IMR-90 (cell line): ENCODE results near the gene DNAJC12. TPM values are rescaled to one million over a fixed set of nuclear protein-coding genes. Genes with fewer than 3 reads are reported as not detected.

Experiments
- ATAC-seq: fragments of 200-7000 bp; cut with Tn5 transposase; 2 replicates; pipeline ENCODE4 v1.9.1; 2020; ENCODE audit warnings: low read depth, mild to moderate bottlenecking, moderate library complexity
- BruUV-seq: library from RNA; stranded (reverse); fragments of 400-500 nt; replicated peaks from 2 replicates; lab custom pipeline; 2021; lab: Mats Ljungman, UMichigan
- CTCF ChIA-PET: fragments of 300-600 bp; formaldehyde crosslinking; extraction: SDS; loops from one replicate; lab custom pipeline; 2021; ENCODE audit warnings: antibody characterized with exemption; lab: Yijun Ruan, JAX
- POLR2A ChIA-PET: fragments of 300-600 bp; sonication (Branson Sonifier 250); formaldehyde crosslinking; loops from one replicate; lab custom pipeline; 2022; ENCODE audit warnings: antibody characterized with exemption; ENCODE audit not compliant: unreplicated experiment; lab: Charles Lee
- DNase-seq: peaks from one replicate; pipeline ENCODE4 v3.0.0; 2013
- H2AFZ ChIP-seq: replicated peaks from 2 replicates; pipeline ENCODE3; 2013; ENCODE audit warnings: low read length, mild to moderate bottlenecking; ENCODE audit not compliant: poor library complexity
- H2AK5ac ChIP-seq: 2 replicates; pipeline ENCODE4 v1.6.1; 2013; ENCODE audit warnings: low read depth, low read length, inconsistent platforms
- H2AK9ac ChIP-seq: replicated peaks from 2 replicates; pipeline ENCODE3; 2013; ENCODE audit warnings: mild to moderate bottlenecking, low read depth, low read length, moderate library complexity; ENCODE audit not compliant: poor library complexity
- H2BK120ac ChIP-seq: 2 replicates; pipeline ENCODE4 v1.6.1; 2013; ENCODE audit warnings: low read depth, low read length, inconsistent platforms
- H2BK15ac ChIP-seq: 3 replicates; pipeline ENCODE4 v1.6.1; 2013; ENCODE audit warnings: low read depth, low read length, inconsistent platforms
- H2BK20ac ChIP-seq: 2 replicates; pipeline ENCODE4 v1.6.1; 2013; ENCODE audit warnings: low read depth, mild to moderate bottlenecking, inconsistent platforms, low read length, moderate library complexity
- H2BK5ac ChIP-seq: 2 replicates; pipeline ENCODE4 v1.6.1; 2013; ENCODE audit warnings: mild to moderate bottlenecking, low read depth, low read length, inconsistent platforms; ENCODE audit not compliant: poor library complexity, severe bottlenecking
- H3K14ac ChIP-seq: replicated peaks from 2 replicates; pipeline ENCODE4 v1.6.1; 2013; ENCODE audit warnings: low read depth, low read length, inconsistent platforms
- H3K18ac ChIP-seq: 2 replicates; pipeline ENCODE4 v1.6.1; 2013; ENCODE audit warnings: low read depth, low read length, control low read depth
- H3K23ac ChIP-seq: 2 replicates; pipeline ENCODE4 v1.6.1; 2013; ENCODE audit warnings: low read depth, low read length, inconsistent platforms
- H3K27ac ChIP-seq: 2 replicates; pipeline ENCODE4 v1.5.1; 2013; ENCODE audit warnings: mild to moderate bottlenecking, control low read depth, low read length; ENCODE audit not compliant: insufficient read depth
- H3K27me3 ChIP-seq: 2 replicates; pipeline ENCODE4 v1.6.1; 2013; ENCODE audit warnings: low read length; ENCODE audit not compliant: control insufficient read depth, insufficient read depth
- H3K36me3 ChIP-seq: 2 replicates; pipeline ENCODE4 v1.6.1; 2013; ENCODE audit warnings: low read length, mixed read lengths; ENCODE audit not compliant: control insufficient read depth, insufficient read depth
- H3K4ac ChIP-seq: 2 replicates; pipeline ENCODE4 v1.6.1; 2013; ENCODE audit warnings: low read depth, low read length, inconsistent platforms
- H3K4me1 ChIP-seq: 2 replicates; pipeline ENCODE4 v1.6.1; 2013; ENCODE audit warnings: low read length, mixed read lengths; ENCODE audit not compliant: control insufficient read depth, insufficient read depth
- H3K4me2 ChIP-seq: 2 replicates; pipeline ENCODE4 v1.6.1; 2013; ENCODE audit warnings: low read depth, mild to moderate bottlenecking, control low read depth, low read length, moderate library complexity
- H3K4me3 ChIP-seq: 2 replicates; pipeline ENCODE4 v1.5.1; 2013; ENCODE audit warnings: low read depth, mild to moderate bottlenecking, control low read depth, low read length, moderate library complexity; ENCODE audit not compliant: insufficient read depth
- H3K56ac ChIP-seq: 2 replicates; pipeline ENCODE4 v1.6.1; 2013; ENCODE audit warnings: low read length, inconsistent platforms; ENCODE audit not compliant: insufficient read depth; ENCODE audit errors: extremely low read depth
- H3K79me1 ChIP-seq, 2 experiments: 2 replicates each; pipeline ENCODE4 v1.6.1; 2013; ENCODE audit warnings: low read length in 2 of 2, inconsistent platforms in 1 of 2, low read depth in 1 of 2
- H3K9ac ChIP-seq: 2 replicates; pipeline ENCODE4 v1.6.1; 2013; ENCODE audit warnings: low read depth, low read length, control low read depth
- H3K9me1 ChIP-seq: 2 replicates; pipeline ENCODE4 v1.6.1; 2013; ENCODE audit warnings: low read length, inconsistent platforms; ENCODE audit not compliant: insufficient read depth
- H3K9me3 ChIP-seq: 2 replicates; pipeline ENCODE4 v1.6.1; 2013; ENCODE audit warnings: low read length; ENCODE audit not compliant: control insufficient read depth, insufficient read depth
- H4K20me1 ChIP-seq: 2 replicates; pipeline ENCODE4 v1.6.1; 2013; ENCODE audit warnings: low read length, inconsistent platforms; ENCODE audit not compliant: insufficient read depth
- H4K5ac ChIP-seq: 2 replicates; pipeline ENCODE4 v1.6.1; 2013; ENCODE audit warnings: mild to moderate bottlenecking, low read depth, low read length, control low read depth
- H4K8ac ChIP-seq, 2 experiments: 2 replicates each; pipeline ENCODE4 v1.6.1; 2013; ENCODE audit warnings: low read depth in 2 of 2, low read length in 2 of 2, control low read depth in 1 of 2, inconsistent platforms in 1 of 2
- H4K91ac ChIP-seq: 2 replicates; pipeline ENCODE4 v1.6.1; 2013; ENCODE audit warnings: low read depth, low read length, inconsistent platforms; ENCODE audit not compliant: insufficient read depth
- CHD1 ChIP-seq: IDR thresholded peaks from 2 replicates; pipeline ENCODE4 v1.6.1; 2012; ENCODE audit warnings: low read depth, low read length, improper control_type of control experiment
- CTCF ChIP-seq: conservative IDR thresholded peaks from 2 replicates; pipeline ENCODE4 v1.5.1; 2012; ENCODE audit warnings: mild to moderate bottlenecking, low read depth, low read length, improper control_type of control experiment
- RAD21 ChIP-seq: IDR thresholded peaks from 2 replicates; pipeline ENCODE4 v1.6.1; 2012; ENCODE audit warnings: low read length, improper control_type of control experiment
- SMC3 ChIP-seq: fragments of 150-350 bp; IDR thresholded peaks from 2 replicates; pipeline ENCODE4 v1.6.1; 2016; ENCODE audit warnings: low read depth, mild to moderate bottlenecking, antibody characterized with exemption, low read length, moderate library complexity
- WGBS, 2 experiments: methylation state at CpG; one replicate each; pipeline versions ENCODE4 v1.1.5 to v1.1.7; 2013; ENCODE audit warnings: missing lambda C conversion rate in 2 of 2; ENCODE audit not compliant: insufficient read length in 1 of 2; ENCODE audit errors: extremely low coverage in 2 of 2; 5-methylcytosine and 5-hydroxymethylcytosine counted together
- dilution Hi-C: fragments of 300-500 bp; cut with HindIII; formaldehyde crosslinking; loops from one replicate; pipeline ENCODE4 v1.14.3; 2018; ENCODE audit warnings: low sequenced_read_pairs; ENCODE audit not compliant: unreplicated experiment
- in situ Hi-C: fragments of 300-500 bp; cut with MboI; formaldehyde crosslinking; loops from 3 replicates; pipeline ENCODE4 v1.14.3; 2019; ENCODE audit warnings: low sequenced_read_pairs, inconsistent platforms, mixed read lengths
- intact Hi-C: fragments of 100-400 bp; cut with micrococcal nuclease; formaldehyde crosslinking; loops from 2 replicates; pipeline ENCODE4 v1.10.0; 2022
- polyA plus RNA-seq, 3 experiments: library from polyadenylated mRNA; depleted of rRNA; stranded (reverse); fragments of >200 nt; gene quantifications; 2 replicates each; pipeline ENCODE4 v1.2.3, GENCODE V29; 2012; ENCODE audit warnings: low replicate concordance in 1 of 3
- total RNA-seq: library from RNA; depleted of rRNA; stranded (reverse); fragments of >200 nt; gene quantifications from 2 replicates; pipeline ENCODE4 v1.2.3, GENCODE V29; 2012

Gene DNAJC12
- total and polyA plus RNA-seq, 2 of the 4 experiments (the other 2 are of a cell fraction): 2.3 to 2.9 TPM

- no peak for DNase-seq
- BruUV-seq: no TSS peak
- ChIA-PET CTCF (interaction anchor here (0.5 to 2.0 kb wide), 12 partner anchors 9 to 1945 kb away, joined by 3 to 9 read pairs (median 3); no protein-coding TSS in a partner anchor), POLR2A (no interaction called here)
- peak; percentile 27; the same call in 1 of the 2 replicates for ATAC-seq
- no peak overlapping the region for H2BK5ac ChIP-seq
- no peak overlapping the region for H4K5ac ChIP-seq
- TF ChIP-seq SMC3 (peak; percentile 20; the same call in 1 of the 2 replicates), CHD1 (no peak), RAD21 (peak; percentile 51), CTCF (peak; percentile 43)
- peaks cover 2% of the 10 kb centered on the region; the same call in 1 of the 2 replicates for H3K4me1 ChIP-seq
- 32% methylated on average over 3 of the region's 15 CpGs; no CpG with 5 or more reads in 1 of the 2 experiments for WGBS, 2 experiments
- H2BK15ac ChIP-seq: no peak overlapping the region
- no peak overlapping the region for H3K18ac ChIP-seq
- dilution Hi-C loops (no loop called here), intact Hi-C loops (loop anchor here (10.0 kb wide), 1 partner anchor 1603 kb away; no protein-coding TSS in a partner anchor), in situ Hi-C loops (loop anchor here (10.0 kb wide), 1 partner anchor 263 kb away; no protein-coding TSS in a partner anchor)
- no peaks in the 10 kb centered on the region for H3K36me3 ChIP-seq
- no peaks in the 10 kb centered on the region for H4K20me1 ChIP-seq
- H3K9ac ChIP-seq: no peak overlapping the region
- H4K91ac ChIP-seq: no peak overlapping the region
- H3K14ac ChIP-seq: no peak overlapping the region
- H3K9me1 ChIP-seq: no peaks in the 10 kb centered on the region
- no peak overlapping the region for H3K56ac ChIP-seq
- peak overlapping the region; percentile 66 for H2AFZ ChIP-seq
- no peak overlapping the region for H2AK5ac ChIP-seq
- H3K4ac ChIP-seq: no peak overlapping the region
- H3K27me3 ChIP-seq: peaks cover 6% of the 10 kb centered on the region
- no peak overlapping the region for H4K8ac ChIP-seq
- H2BK120ac ChIP-seq: no peak overlapping the region
- no peak overlapping the region for H3K4me3 ChIP-seq
- H3K27ac ChIP-seq: no peak overlapping the region
- no peak overlapping the region for H3K4me2 ChIP-seq
- no peak overlapping the region for H2BK20ac ChIP-seq
- H2AK9ac ChIP-seq: no peak overlapping the region
- no peak overlapping the region for H3K23ac ChIP-seq
- no peaks in the 10 kb centered on the region for H3K9me3 ChIP-seq
- no peaks in the 10 kb centered on the region for H3K79me1 ChIP-seq
Observed at GRCh38 chr10:67788028-67788886, 49.7 kb downstream of the DNAJC12 start.
